Esophagus muscularis mucosa (tissue), 4 donors: ENCODE data around the gene SPTBN4. TPM values are rescaled to one million over a fixed set of nuclear protein-coding genes. Genes with fewer than 3 reads are reported as not detected.
"Not testable (repeated sequence)": the region's sequence is repeated elsewhere in the genome, so short reads cannot be mapped to it uniquely, and the experiment has no call there.

Experiments
- DNase-seq: peaks from one replicate; pipeline ENCODE4 v3.0.0-alpha.2; 2017; ENCODE audit errors: extremely low spot score
- H3K27ac ChIP-seq, 4 donors: fragments of 200-600 bp; sonication (generic); replicated peaks in 1 of 4; 1 replicate in 3 of 4; 2 replicates in 1 of 4; pipeline ENCODE4 v1.5.1; 2016 to 2019; ENCODE audit warnings: mild to moderate bottlenecking in 1 of 4
- H3K27me3 ChIP-seq, 4 donors: fragments of 200-600 bp; sonication (generic); one replicate each; pipeline versions ENCODE4 v1.5.1 to v1.6.0; 2016 to 2019
- H3K36me3 ChIP-seq, 4 donors: fragments of 200-600 bp; sonication (generic); one replicate each; pipeline ENCODE4 v1.5.1; 2016 to 2019
- H3K4me1 ChIP-seq, 4 donors: fragments of 200-600 bp; sonication (generic); one replicate each; pipeline ENCODE4 v1.5.1; 2016 to 2019
- H3K4me3 ChIP-seq, 4 donors: fragments of 200-600 bp; sonication (generic); 1 replicate in 2 of 4; 2 replicates in 2 of 4; pipeline ENCODE4 v1.5.1; 2016 to 2019; ENCODE audit warnings: mild to moderate bottlenecking in 4 of 4, moderate library complexity in 1 of 4
- H3K9me3 ChIP-seq, 4 donors: fragments of 200-600 bp; sonication (generic); 1 replicate in 3 of 4; 2 replicates in 1 of 4; pipeline ENCODE4 v1.5.1; 2016 to 2019
- EP300 ChIP-seq: sonication (generic); formaldehyde crosslinking; IDR thresholded peaks from one replicate; pipeline ENCODE4 v1.6.1; 2017; ENCODE audit warnings: antibody characterized with exemption
- POLR2A ChIP-seq: fragments of 450-650 bp; IDR thresholded peaks from one replicate; pipeline ENCODE4 v1.6.1; 2017; ENCODE audit warnings: antibody characterized with exemption, moderate library complexity, mild to moderate bottlenecking, low read depth
- POLR2AphosphoS5 ChIP-seq, 2 donors: sonication (generic); formaldehyde crosslinking; IDR thresholded peaks; one replicate each; pipeline ENCODE4 v1.6.1; 2017; ENCODE audit warnings: antibody characterized with exemption in 2 of 2
- WGBS: methylation state at CpG from one replicate; pipeline ENCODE4 v1.1.5; 2018; 5-methylcytosine and 5-hydroxymethylcytosine counted together
- intact Hi-C: fragments of 100-400 bp; cut with DNase I; formaldehyde crosslinking; loops from one replicate; pipeline ENCODE4 v1.15.1; 2023
- total RNA-seq, 4 donors: library from RNA; depleted of rRNA; stranded (reverse); fragments of >200 nt; gene quantifications; one replicate each; pipeline versions ENCODE4 v1.1.0 to v1.2.1, GENCODE V29; 2016
- TF ChIP-seq, protein P1 (sequence below), 3 experiments: fragments of 200-600 bp in 2 of 3; fragments of 450-650 bp in 1 of 3; sonication (generic) in 2 of 3; IDR thresholded peaks; one replicate each; pipeline ENCODE4 v1.5.1; 2017 to 2019; ENCODE audit warnings: antibody characterized with exemption in 3 of 3, mild to moderate bottlenecking in 2 of 3, moderate library complexity in 1 of 3

Gene SPTBN4
- total RNA-seq, 4 donors from 2014 or later: 2.1 to 6.4 (median 5.8) TPM

DNA sequence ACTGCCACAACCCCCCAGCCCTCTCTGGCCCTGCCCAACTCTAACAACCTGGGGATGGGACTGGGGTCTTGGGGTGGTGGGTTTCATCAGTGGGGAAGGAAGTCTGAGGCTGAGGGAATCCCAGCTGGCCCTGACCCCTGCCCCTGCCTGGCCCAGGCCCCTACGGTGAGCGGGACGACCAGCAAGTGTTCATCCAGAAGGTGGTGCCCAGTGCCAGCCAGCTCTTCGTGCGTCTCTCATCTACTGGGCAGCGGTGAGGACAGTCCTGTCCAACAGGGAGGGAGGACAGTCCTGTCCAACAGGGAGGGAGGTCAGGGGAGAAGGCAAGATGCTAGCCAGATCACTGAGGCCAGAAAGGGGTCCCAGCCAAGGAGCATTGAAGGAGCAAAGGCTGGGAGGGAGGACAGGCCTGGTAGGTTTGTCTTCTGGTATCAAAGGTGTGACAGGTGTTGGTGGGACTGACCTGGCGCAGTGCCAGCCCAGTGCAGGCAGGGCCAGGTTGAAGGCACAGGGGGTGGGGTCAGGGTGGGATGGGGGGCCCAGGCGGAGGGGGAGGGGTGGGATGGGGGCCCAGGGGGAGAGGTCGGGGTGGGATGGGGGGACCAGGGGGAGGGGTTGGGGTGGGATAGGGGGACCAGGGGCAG, 122.2 kb downstream of the SPTBN4 start:
- H3K27me3 ChIP-seq: peaks cover 0 to 2% (median 0%) of the 10 kb centered on the region in 4 donors
- no peak overlapping the region for H3K4me3 ChIP-seq
- intact Hi-C loops: no loop called here
- H3K9me3 ChIP-seq: peaks cover 0 to 4% (median 0%) of the 10 kb centered on the region in 4 donors
- peaks cover 5 to 49% (median 37%) of the 10 kb centered on the region in 4 donors for H3K36me3 ChIP-seq
- no peaks in the 10 kb centered on the region for H3K4me1 ChIP-seq
- no peak for DNase-seq
- TF ChIP-seq, protein P1, sequence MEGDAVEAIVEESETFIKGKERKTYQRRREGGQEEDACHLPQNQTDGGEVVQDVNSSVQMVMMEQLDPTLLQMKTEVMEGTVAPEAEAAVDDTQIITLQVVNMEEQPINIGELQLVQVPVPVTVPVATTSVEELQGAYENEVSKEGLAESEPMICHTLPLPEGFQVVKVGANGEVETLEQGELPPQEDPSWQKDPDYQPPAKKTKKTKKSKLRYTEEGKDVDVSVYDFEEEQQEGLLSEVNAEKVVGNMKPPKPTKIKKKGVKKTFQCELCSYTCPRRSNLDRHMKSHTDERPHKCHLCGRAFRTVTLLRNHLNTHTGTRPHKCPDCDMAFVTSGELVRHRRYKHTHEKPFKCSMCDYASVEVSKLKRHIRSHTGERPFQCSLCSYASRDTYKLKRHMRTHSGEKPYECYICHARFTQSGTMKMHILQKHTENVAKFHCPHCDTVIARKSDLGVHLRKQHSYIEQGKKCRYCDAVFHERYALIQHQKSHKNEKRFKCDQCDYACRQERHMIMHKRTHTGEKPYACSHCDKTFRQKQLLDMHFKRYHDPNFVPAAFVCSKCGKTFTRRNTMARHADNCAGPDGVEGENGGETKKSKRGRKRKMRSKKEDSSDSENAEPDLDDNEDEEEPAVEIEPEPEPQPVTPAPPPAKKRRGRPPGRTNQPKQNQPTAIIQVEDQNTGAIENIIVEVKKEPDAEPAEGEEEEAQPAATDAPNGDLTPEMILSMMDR (IDR thresholded peaks at IDR 0.05): no peak
- TF ChIP-seq EP300: no peak
- TF ChIP-seq POLR2AphosphoS5 (IDR thresholded peaks at IDR 0.05): no peak
- no peak for TF ChIP-seq POLR2A
- no peak overlapping the region for H3K27ac ChIP-seq
- WGBS: no CpG with 5 or more reads among the region's 9 CpGs

DNA sequence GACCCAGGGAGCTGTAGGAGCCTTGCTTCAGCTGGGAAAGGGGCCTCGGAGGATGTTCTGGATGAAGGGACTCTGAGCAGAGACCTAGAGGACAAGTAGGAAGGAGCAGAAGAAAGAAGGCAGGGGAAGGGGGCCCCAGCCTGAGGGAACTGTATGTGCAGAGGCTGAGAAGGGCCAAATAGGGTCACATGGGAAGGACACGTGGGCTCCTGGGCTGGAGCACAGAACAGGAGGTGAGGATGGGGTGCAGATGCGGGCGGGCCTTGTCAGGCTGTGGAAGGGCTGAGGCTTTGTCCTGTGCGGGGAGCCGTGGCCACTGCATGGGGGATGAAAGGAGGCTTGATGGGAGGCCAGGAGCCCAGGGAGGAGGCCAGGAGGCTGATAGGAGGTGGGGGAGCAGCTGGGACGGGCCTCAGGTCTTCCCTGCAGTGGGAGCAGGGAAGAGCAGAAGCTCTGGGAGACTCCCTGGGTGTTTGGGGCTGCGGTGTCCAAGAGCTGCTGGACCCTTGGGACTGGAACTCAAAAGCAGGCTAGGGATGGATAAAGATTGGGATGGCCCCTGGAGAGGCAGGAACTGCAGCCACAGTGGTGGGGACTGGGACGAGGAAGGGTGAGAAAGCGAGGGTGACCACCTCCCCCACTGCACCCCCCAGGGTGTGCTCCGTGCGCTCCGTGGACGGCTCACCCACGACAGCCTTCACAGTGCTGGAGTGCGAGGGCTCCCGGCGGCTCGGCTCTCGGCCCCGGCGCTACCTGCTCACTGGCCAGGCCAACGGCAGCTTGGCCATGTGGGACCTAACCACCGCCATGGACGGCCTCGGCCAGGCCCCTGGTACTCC, 123.0 kb downstream of the SPTBN4 start:
- WGBS: 94% methylated on average over 26 of the region's 26 CpGs
- Histone ChIP-seq H3K36me3 (peaks cover 5 to 42% (median 32%) of the 10 kb centered on the region in 4 donors), H3K9me3 (peaks cover 0 to 4% (median 0%) of the 10 kb centered on the region in 4 donors), H3K27ac (no peak overlapping the region), H3K4me3 (no peak overlapping the region), H3K4me1 (no peaks in the 10 kb centered on the region), H3K27me3 (peaks cover 0 to 10% (median 0%) of the 10 kb centered on the region in 4 donors)
- intact Hi-C loops: no loop called here
- DNase-seq: no peak
- TF ChIP-seq, protein P1 (IDR thresholded peaks at IDR 0.05): no peak
- TF ChIP-seq EP300: no peak
- TF ChIP-seq POLR2AphosphoS5 (IDR thresholded peaks at IDR 0.05): no peak
- TF ChIP-seq POLR2A: no peak

DNA sequence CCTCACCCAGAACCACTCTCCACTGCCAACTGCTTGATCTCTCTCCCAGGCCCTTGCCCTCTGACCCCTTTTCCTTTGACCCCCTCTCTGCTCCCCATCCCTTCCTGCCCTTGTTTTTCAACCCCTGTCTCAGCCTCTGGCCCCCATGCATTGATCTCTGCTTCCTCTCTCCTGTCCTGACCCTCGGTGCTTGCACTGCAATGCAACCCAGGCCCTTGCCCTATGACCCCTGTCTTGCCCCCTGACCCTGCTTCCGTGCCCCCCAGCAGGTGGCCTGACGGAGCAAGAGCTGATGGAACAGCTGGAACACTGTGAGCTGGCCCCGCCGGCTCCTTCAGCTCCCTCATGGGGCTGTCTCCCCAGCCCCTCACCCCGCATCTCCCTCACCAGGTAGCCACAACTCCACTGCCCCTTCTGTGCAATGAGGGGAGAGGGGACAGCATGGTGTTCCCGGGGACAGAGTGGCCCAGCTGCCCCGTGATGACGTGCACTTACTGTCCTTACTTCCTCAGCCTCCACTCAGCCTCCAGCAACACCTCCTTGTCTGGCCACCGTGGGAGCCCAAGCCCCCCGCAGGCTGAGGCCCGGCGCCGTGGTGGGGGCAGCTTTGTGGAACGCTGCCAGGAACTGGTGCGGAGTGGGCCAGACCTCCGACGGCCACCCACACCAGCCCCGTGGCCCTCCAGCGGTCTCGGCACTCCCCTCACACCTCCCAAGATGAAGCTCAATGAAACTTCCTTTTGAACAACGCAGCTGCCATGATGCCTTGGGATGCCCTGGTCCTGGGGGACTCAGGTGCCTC, 123.9 kb downstream of the SPTBN4 start:
- Histone ChIP-seq H3K36me3 (peaks cover 5 to 37% (median 30%) of the 10 kb centered on the region in 4 donors), H3K4me3 (no peak overlapping the region), H3K27me3 (peaks cover 0 to 18% (median 0%) of the 10 kb centered on the region in 4 donors), H3K4me1 (no peaks in the 10 kb centered on the region), H3K9me3 (peaks cover 0 to 4% (median 0%) of the 10 kb centered on the region in 4 donors), H3K27ac (no peak overlapping the region)
- WGBS: 72% methylated on average over 10 of the region's 22 CpGs
- intact Hi-C loops: no loop called here
- TF ChIP-seq, protein P1 (IDR thresholded peaks at IDR 0.05): no peak
- no peak for TF ChIP-seq POLR2A
- no peak for TF ChIP-seq POLR2AphosphoS5 (IDR thresholded peaks at IDR 0.05)
- no peak for TF ChIP-seq EP300
- no peak for DNase-seq

DNA sequence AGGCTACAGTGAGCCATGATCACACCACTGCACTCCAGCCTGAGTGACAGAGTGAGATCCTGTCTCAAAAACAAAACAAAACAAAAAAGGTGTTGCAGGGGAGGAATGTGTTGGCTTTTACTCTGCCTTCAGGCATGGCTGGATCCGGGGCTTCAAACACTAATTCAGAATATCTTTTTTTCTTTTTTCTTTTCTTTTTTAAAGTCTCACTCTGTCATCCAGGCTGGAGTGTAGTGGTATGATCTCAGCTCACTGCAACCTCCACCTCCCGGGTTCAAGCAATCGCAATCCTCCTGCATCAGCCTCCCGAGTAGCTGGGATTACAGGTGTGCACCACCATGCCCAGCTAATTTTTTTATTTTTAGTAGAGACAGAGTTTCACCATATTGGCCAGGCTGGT, 124.9 kb downstream of the SPTBN4 start:
- intact Hi-C loops, DNase-seq, H3K9me3 ChIP-seq, H3K4me1 ChIP-seq, H3K4me3 ChIP-seq, H3K27ac ChIP-seq: not testable (repeated sequence)
- peaks cover 0 to 26% (median 4%) of the 10 kb centered on the region in 4 donors for H3K27me3 ChIP-seq
- 93% methylated on average over 4 of the region's 4 CpGs for WGBS
- peaks cover 5 to 26% (median 21%) of the 10 kb centered on the region in 4 donors for H3K36me3 ChIP-seq
